ENCODE measurements around the gene RNF43.

- TF ChIP-seq EZH2 (IDR thresholded peaks at IDR 0.05; ENCODE audit: borderline replicate concordance, insufficient read depth, low read length, poor library complexity, severe bottlenecking): no peak
- TF ChIP-seq CTCF (IDR thresholded peaks at IDR 0.05; ENCODE audit: poor library complexity, severe bottlenecking): no peak
- no peak for TF ChIP-seq RAD21 (conservative IDR thresholded peaks at IDR 0.05)
- TF ChIP-seq EP300 (conservative IDR thresholded peaks at IDR 0.05; ENCODE audit: poor library complexity, severe bottlenecking): no peak
- TF ChIP-seq TAF1 (IDR thresholded peaks at IDR 0.05; ENCODE audit: low read depth): no peak
- no peak for TF ChIP-seq POLR2AphosphoS5 (IDR thresholded peaks at IDR 0.05)
- TF ChIP-seq MXI1 (conservative IDR thresholded peaks at IDR 0.05; ENCODE audit: poor library complexity, severe bottlenecking): no peak
Measured at GRCh38 chr17:58403311-58403710, 14.0 kb downstream of the RNF43 start.

All from neural cell (in vitro differentiated cells).